Keratinocyte (primary cell): Measurements from ENCODE around the gene PYROXD2. TPM values are rescaled to one million over a fixed set of nuclear protein-coding genes. Genes with fewer than 3 reads are reported as not detected.

Experiments used
- DNase-seq: peaks from one replicate; pipeline ENCODE4 v3.0.0-alpha.2; 2011; ENCODE audit warnings: low read depth, missing footprints, low spot score
- FAIRE-seq: peaks from 2 replicates; lab custom pipeline; 2011; peaks lifted over from hg19 to GRCh38; lab: Jason Lieb, UNC
- H2AFZ ChIP-seq: 2 replicates; pipeline ENCODE4 v1.6.0; 2012; ENCODE audit warnings: low read length, control low read depth, inconsistent platforms; ENCODE audit not compliant: control insufficient read depth
- H3K27ac ChIP-seq: 2 replicates; pipeline ENCODE4 v1.5.1; 2011; ENCODE audit warnings: low read length; ENCODE audit not compliant: control insufficient read depth, insufficient read depth
- H3K27me3 ChIP-seq: 3 replicates; pipeline ENCODE4 v1.6.0; 2011; ENCODE audit warnings: low read length; ENCODE audit not compliant: control insufficient read depth, insufficient read depth; ENCODE audit errors: extremely low read depth
- H3K36me3 ChIP-seq, 2 experiments: 2 replicates in 1 of 2; 3 replicates in 1 of 2; pipeline ENCODE4 v1.5.1; 2011; ENCODE audit warnings: low read length in 2 of 2, mild to moderate bottlenecking in 1 of 2; ENCODE audit not compliant: control insufficient read depth in 2 of 2, insufficient read depth in 2 of 2; ENCODE audit errors: extremely low read depth in 1 of 2
- H3K4me1 ChIP-seq: 3 replicates; pipeline ENCODE4 v1.5.1; 2011; ENCODE audit warnings: low read length; ENCODE audit not compliant: control insufficient read depth, insufficient read depth; ENCODE audit errors: extremely low read depth
- H3K4me2 ChIP-seq: 3 replicates; pipeline ENCODE4 v1.6.0; 2011; ENCODE audit warnings: low read depth, low read length; ENCODE audit not compliant: control insufficient read depth, insufficient read depth; ENCODE audit errors: extremely low read depth
- H3K4me3 ChIP-seq, 3 experiments: fragments of 200-600 bp in 1 of 3; sonication (generic) in 1 of 3; 2 replicates in 2 of 3; 3 replicates in 1 of 3; pipeline ENCODE4 v1.5.1; 2011 to 2016; ENCODE audit warnings: low read length in 3 of 3, mild to moderate bottlenecking in 3 of 3, control low read depth in 2 of 3, inconsistent platforms in 1 of 3, low read depth in 1 of 3, mixed read lengths in 1 of 3, mixed run types in 1 of 3, moderate library complexity in 1 of 3; ENCODE audit not compliant: control insufficient read depth in 2 of 3, insufficient read depth in 2 of 3; ENCODE audit errors: extremely low read depth in 1 of 3
- H3K79me2 ChIP-seq: 2 replicates; pipeline ENCODE4 v1.6.0; 2012; ENCODE audit warnings: low read length; ENCODE audit not compliant: control insufficient read depth, insufficient read depth
- H3K9ac ChIP-seq: 3 replicates; pipeline ENCODE4 v1.6.0; 2011; ENCODE audit warnings: low read length; ENCODE audit not compliant: control insufficient read depth, insufficient read depth; ENCODE audit errors: extremely low read depth
- H3K9me1 ChIP-seq: 3 replicates; pipeline ENCODE4 v1.6.0; 2011; ENCODE audit warnings: low read length; ENCODE audit not compliant: control insufficient read depth, insufficient read depth; ENCODE audit errors: extremely low read depth
- H3K9me3 ChIP-seq: 2 replicates; pipeline ENCODE4 v1.5.1; 2012; ENCODE audit warnings: low read depth, low read length; ENCODE audit not compliant: control insufficient read depth
- H4K20me1 ChIP-seq: 3 replicates; pipeline ENCODE4 v1.6.0; 2011; ENCODE audit warnings: low read length; ENCODE audit not compliant: control insufficient read depth, insufficient read depth; ENCODE audit errors: extremely low read depth
- CTCF ChIP-seq, 3 experiments: IDR thresholded peaks in 1 of 3; conservative IDR thresholded peaks in 1 of 3; optimal IDR thresholded peaks in 1 of 3; 2 replicates in 2 of 3; 3 replicates in 1 of 3; pipeline versions ENCODE3 to v1.5.1; 2011; ENCODE audit warnings: low read length in 3 of 3, mild to moderate bottlenecking in 3 of 3, moderate library complexity in 2 of 3, control low read depth in 1 of 3, inconsistent platforms in 1 of 3; ENCODE audit not compliant: insufficient read depth in 2 of 3; ENCODE audit errors: extremely low read depth in 1 of 3
- EZH2 ChIP-seq: IDR thresholded peaks from one replicate; pipeline ENCODE4 v1.6.1; 2012; ENCODE audit warnings: inconsistent platforms, mild to moderate bottlenecking, low read length, moderate library complexity
- dilution Hi-C: fragments of 300-500 bp; cut with MboI; formaldehyde crosslinking; loops from one replicate; pipeline ENCODE4 v1.7.0; 2020; ENCODE audit warnings: low sequenced_read_pairs; ENCODE audit not compliant: extremely low pct_ligation_motif_present
- polyA plus RNA-seq, 5 experiments: library from polyadenylated mRNA; depleted of rRNA in 3 of 5; stranded (reverse) in 3 of 5; stranded (forward) in 1 of 5; unstranded in 1 of 5; fragments of >200 nt; gene quantifications; 1 replicate in 1 of 5; 2 replicates in 3 of 5; 3 replicates in 1 of 5; pipeline versions ENCODE4 v1.2.1 to v1.2.3, GENCODE V29; 2011 to 2012; ENCODE audit warnings: missing spikeins in 2 of 5, low read depth in 1 of 5, low replicate concordance in 1 of 5

The PYROXD2 gene
- polyA plus RNA-seq, 1 donor (not counting 4 experiments of a cell fraction or from before 2014, with no cell fraction given), result 4.4 TPM

GRCh38 chr10:98363220-98363619 lies 51.8 kb downstream of the PYROXD2 start:
- H2AFZ ChIP-seq, result no peak overlapping the region
- H3K4me3 ChIP-seq, result no peak overlapping the region
- no peaks in the 10 kb centered on the region for H3K27me3 ChIP-seq
- dilution Hi-C loops, result no loop called here
- DNase-seq (no peak), FAIRE-seq (no peak)
- no peaks in the 10 kb centered on the region for H3K9me3 ChIP-seq
- no peak for TF ChIP-seq EZH2
- TF ChIP-seq CTCF (optimal IDR thresholded peaks at IDR 0.05 in 1 of 3, IDR thresholded peaks at IDR 0.05 in 1 of 3, conservative IDR thresholded peaks at IDR 0.05 in 1 of 3; ENCODE audit: extremely low read depth in 1 of 3, insufficient read depth in 2 of 3, low read length in 3 of 3), result no peak
- H3K79me2 ChIP-seq, result no peaks in the 10 kb centered on the region
- H3K36me3 ChIP-seq, result no peaks in the 10 kb centered on the region
- no peaks in the 10 kb centered on the region for H3K4me1 ChIP-seq
- no peak overlapping the region for H3K9ac ChIP-seq
- H3K4me2 ChIP-seq, result no peak overlapping the region
- no peaks in the 10 kb centered on the region for H4K20me1 ChIP-seq
- no peaks in the 10 kb centered on the region for H3K9me1 ChIP-seq
- H3K27ac ChIP-seq, result no peak overlapping the region

- TF ChIP-seq EZH2 (no peak), CTCF (optimal IDR thresholded peaks at IDR 0.05 in 1 of 3, IDR thresholded peaks at IDR 0.05 in 1 of 3, conservative IDR thresholded peaks at IDR 0.05 in 1 of 3; ENCODE audit: extremely low read depth in 1 of 3, insufficient read depth in 2 of 3, low read length in 3 of 3) (no peak)
- FAIRE-seq, result no peak
- Histone ChIP-seq H3K9me1 (no peaks in the 10 kb centered on the region), H3K4me1 (no peaks in the 10 kb centered on the region), H3K4me3 (no peak overlapping the region), H3K36me3 (no peaks in the 10 kb centered on the region), H2AFZ (no peak overlapping the region), H3K4me2 (no peak overlapping the region), H4K20me1 (no peaks in the 10 kb centered on the region), H3K79me2 (no peaks in the 10 kb centered on the region), H3K9ac (no peak overlapping the region), H3K9me3 (no peaks in the 10 kb centered on the region), H3K27me3 (no peaks in the 10 kb centered on the region), H3K27ac (no peak overlapping the region)
- DNase-seq, result peak; percentile 64
- dilution Hi-C loops, result no loop called here
Measured at GRCh38 chr10:98361131-98362025, 53.6 kb downstream of the PYROXD2 start.
